ENCODE results near the gene SEC62. TPM values are rescaled to one million over a fixed set of nuclear protein-coding genes. Genes with fewer than 3 reads are reported as not detected.

Gene SEC62
- total and polyA plus RNA-seq, 2 of the 4 experiments (the other 2 are of a cell fraction) = 33.2 to 36.6 TPM

GRCh38 chr3:170027233-170028102, 60.9 kb downstream of the SEC62 start:
- no peak overlapping the region for H2AK5ac ChIP-seq (ENCODE audit: low read depth, low read length)
- TF ChIP-seq POLR2A (IDR thresholded peaks at IDR 0.05; ENCODE audit: low read depth, low read length) = no peak
- TF ChIP-seq, protein P1, sequence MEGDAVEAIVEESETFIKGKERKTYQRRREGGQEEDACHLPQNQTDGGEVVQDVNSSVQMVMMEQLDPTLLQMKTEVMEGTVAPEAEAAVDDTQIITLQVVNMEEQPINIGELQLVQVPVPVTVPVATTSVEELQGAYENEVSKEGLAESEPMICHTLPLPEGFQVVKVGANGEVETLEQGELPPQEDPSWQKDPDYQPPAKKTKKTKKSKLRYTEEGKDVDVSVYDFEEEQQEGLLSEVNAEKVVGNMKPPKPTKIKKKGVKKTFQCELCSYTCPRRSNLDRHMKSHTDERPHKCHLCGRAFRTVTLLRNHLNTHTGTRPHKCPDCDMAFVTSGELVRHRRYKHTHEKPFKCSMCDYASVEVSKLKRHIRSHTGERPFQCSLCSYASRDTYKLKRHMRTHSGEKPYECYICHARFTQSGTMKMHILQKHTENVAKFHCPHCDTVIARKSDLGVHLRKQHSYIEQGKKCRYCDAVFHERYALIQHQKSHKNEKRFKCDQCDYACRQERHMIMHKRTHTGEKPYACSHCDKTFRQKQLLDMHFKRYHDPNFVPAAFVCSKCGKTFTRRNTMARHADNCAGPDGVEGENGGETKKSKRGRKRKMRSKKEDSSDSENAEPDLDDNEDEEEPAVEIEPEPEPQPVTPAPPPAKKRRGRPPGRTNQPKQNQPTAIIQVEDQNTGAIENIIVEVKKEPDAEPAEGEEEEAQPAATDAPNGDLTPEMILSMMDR (conservative IDR thresholded peaks at IDR 0.05; ENCODE audit: low read depth, low read length) = no peak
- TF ChIP-seq RCOR1 (IDR thresholded peaks at IDR 0.05; ENCODE audit: insufficient replicate concordance, low read length) = no peak
- TF ChIP-seq RAD21 (IDR thresholded peaks at IDR 0.05; ENCODE audit: low read length) = no peak
- no peak for TF ChIP-seq NFE2L2 (IDR thresholded peaks at IDR 0.05; ENCODE audit: low read depth, low read length)
- no peak overlapping the region for H3K4me2 ChIP-seq (ENCODE audit: low read depth, low read length)
- H3K56ac ChIP-seq (ENCODE audit: extremely low read depth, insufficient read depth, low read length) = no peak overlapping the region
- H3K27ac ChIP-seq (ENCODE audit: insufficient read depth, low read length) = no peak overlapping the region
- no peak overlapping the region for H3K9ac ChIP-seq (ENCODE audit: low read depth, low read length)
- ChIA-PET POLR2A (ENCODE audit: unreplicated experiment) (no interaction called here), CTCF (no interaction called here)
- H2BK120ac ChIP-seq (ENCODE audit: low read depth, low read length) = no peak overlapping the region
- DNase-seq (no peak), ATAC-seq (ENCODE audit: low read depth) (no peak)
- no peaks in the 10 kb centered on the region for H3K4me1 ChIP-seq (ENCODE audit: control insufficient read depth, insufficient read depth, low read length)
- H4K8ac ChIP-seq (ENCODE audit: low read depth in 2 of 2, low read length in 2 of 2) = no peak overlapping the region
- H2BK15ac ChIP-seq (ENCODE audit: low read depth, low read length) = no peak overlapping the region
- no peaks in the 10 kb centered on the region for H4K20me1 ChIP-seq (ENCODE audit: insufficient read depth, low read length)
- H3K23ac ChIP-seq (ENCODE audit: low read depth, low read length) = no peak overlapping the region
- H4K5ac ChIP-seq (ENCODE audit: low read depth, low read length) = no peak overlapping the region
- BruUV-seq (replicated peaks) = no TSS peak
- H2BK5ac ChIP-seq (ENCODE audit: low read depth, low read length, poor library complexity, severe bottlenecking) = no peak overlapping the region
- dilution Hi-C loops (cut with HindIII; ENCODE audit: low sequenced_read_pairs, unreplicated experiment) = no loop called here
- intact Hi-C loops (cut with micrococcal nuclease) = no loop called here
- no peak overlapping the region for H3K4ac ChIP-seq (ENCODE audit: low read depth, low read length)
- H4K91ac ChIP-seq (ENCODE audit: insufficient read depth, low read depth, low read length) = no peak overlapping the region
- in situ Hi-C loops (cut with MboI; ENCODE audit: low sequenced_read_pairs) = no loop called here
- WGBS, 2 experiments (ENCODE audit: extremely low coverage in 2 of 2, insufficient read length in 1 of 2) = 33% methylated on average over 1 of the region's 4 CpGs; no CpG with 5 or more reads in 1 of the 2 experiments
- H3K14ac ChIP-seq (replicated peaks; ENCODE audit: low read depth, low read length) = no peak overlapping the region
- H3K18ac ChIP-seq (ENCODE audit: low read depth, low read length) = no peak overlapping the region
- H3K9me3 ChIP-seq (ENCODE audit: control insufficient read depth, insufficient read depth, low read length) = no peaks in the 10 kb centered on the region
- no peaks in the 10 kb centered on the region for H3K79me1 ChIP-seq (ENCODE audit: low read depth in 1 of 2, low read length in 2 of 2)
- no peaks in the 10 kb centered on the region for H3K9me1 ChIP-seq (ENCODE audit: insufficient read depth, low read length)
- H2AK9ac ChIP-seq (replicated peaks; ENCODE audit: low read depth, low read length, poor library complexity) = no peak overlapping the region
- no peak overlapping the region for H2AFZ ChIP-seq (replicated peaks; ENCODE audit: low read length, poor library complexity)
- no peaks in the 10 kb centered on the region; the same call in 1 of the 2 replicates for H3K27me3 ChIP-seq (ENCODE audit: control insufficient read depth, insufficient read depth, low read length)
- no peaks in the 10 kb centered on the region for H3K36me3 ChIP-seq (ENCODE audit: control insufficient read depth, insufficient read depth, low read length)
- H3K4me3 ChIP-seq (ENCODE audit: insufficient read depth, low read depth, low read length) = no peak overlapping the region
- no peak overlapping the region for H2BK20ac ChIP-seq (ENCODE audit: low read depth, low read length)
